CD4-positive, CD25-positive, alpha-beta regulatory T cell (primary cell): ENCODE data around the gene PPP1R3G. TPM values are rescaled to one million over a fixed set of nuclear protein-coding genes. Genes with fewer than 3 reads are reported as not detected.

ENCODE experiments used
- ATAC-seq, 2 donors: fragments of 150-1000 bp; cut with Tn5 transposase; one replicate each; pipeline ENCODE4 v1.10.0; 2021; ENCODE audit warnings: low read depth in 2 of 2, moderate number of reproducible peaks in 2 of 2, moderate library complexity in 1 of 2
- DNase-seq, 3 donors: peaks; one replicate each; pipeline versions ENCODE4 v3.0.0 to v3.0.0-alpha.2; 2012 to 2022; ENCODE audit warnings: mixed read lengths in 1 of 3
- H3K27ac ChIP-seq: one replicate; pipeline ENCODE4 v1.7.0; 2013; ENCODE audit warnings: mild to moderate bottlenecking, low read length; ENCODE audit not compliant: insufficient read depth, poor library complexity, severe bottlenecking
- H3K27me3 ChIP-seq: one replicate; pipeline ENCODE4 v1.7.0; 2013; ENCODE audit warnings: low read length; ENCODE audit not compliant: control insufficient read depth, insufficient read depth
- H3K36me3 ChIP-seq: one replicate; pipeline ENCODE4 v1.7.0; 2013; ENCODE audit warnings: mild to moderate bottlenecking, low read length, moderate library complexity; ENCODE audit not compliant: control insufficient read depth, insufficient read depth
- H3K4me1 ChIP-seq: 2 replicates; pipeline ENCODE4 v1.7.0; 2013; ENCODE audit warnings: mild to moderate bottlenecking, low read length; ENCODE audit not compliant: insufficient read depth, control insufficient read depth, poor library complexity, severe bottlenecking
- H3K4me3 ChIP-seq: one replicate; pipeline ENCODE4 v1.7.0; 2013; ENCODE audit warnings: low read depth, mild to moderate bottlenecking, low read length, moderate library complexity
- H3K9me3 ChIP-seq, 2 experiments: 1 replicate in 1 of 2; 2 replicates in 1 of 2; pipeline ENCODE4 v1.7.0; 2013; ENCODE audit warnings: low read length in 2 of 2, mild to moderate bottlenecking in 1 of 2, moderate library complexity in 1 of 2; ENCODE audit not compliant: control insufficient read depth in 2 of 2
- H3K27ac Mint-ChIP-seq, 3 donors: one replicate each; pipeline ENCODE4 v1.8.0; 2020 to 2022; ENCODE audit warnings: mild to moderate bottlenecking in 3 of 3, mixed read lengths in 3 of 3, moderate library complexity in 2 of 3
- H3K27me3 Mint-ChIP-seq: one replicate; pipeline ENCODE4 v1.8.0; 2022; ENCODE audit warnings: mild to moderate bottlenecking, mixed read lengths
- H3K36me3 Mint-ChIP-seq: one replicate; pipeline ENCODE4 v1.8.0; 2020; ENCODE audit warnings: mixed read lengths
- H3K4me1 Mint-ChIP-seq, 4 donors: one replicate each; pipeline ENCODE4 v1.8.0; 2020 to 2022; ENCODE audit warnings: mixed read lengths in 4 of 4, mild to moderate bottlenecking in 1 of 4
- H3K4me3 Mint-ChIP-seq, 4 donors: one replicate each; pipeline ENCODE4 v1.8.0; 2020 to 2022; ENCODE audit warnings: mild to moderate bottlenecking in 4 of 4, mixed read lengths in 4 of 4, moderate library complexity in 3 of 4
- H3K9me3 Mint-ChIP-seq, 7 donors: one replicate each; pipeline ENCODE4 v1.8.0; 2020 to 2022; ENCODE audit warnings: mixed read lengths in 7 of 7, mild to moderate bottlenecking in 3 of 7, moderate library complexity in 2 of 7
- polyA plus RNA-seq, 4 donors: library from polyadenylated mRNA; unstranded; fragments of 300-500 nt; fragmentation: Illumina TruSeq; gene quantifications; one replicate each; pipeline ENCODE4 v1.2.3, GENCODE V29; 2021
- total RNA-seq: library from RNA; stranded (reverse); gene quantifications from one replicate; pipeline ENCODE4 v1.2.3, GENCODE V29; 2022

PPP1R3G gene
- total and polyA plus RNA-seq, 5 donors from 2014 or later: 0.10 TPM; not detected in 4

DNA sequence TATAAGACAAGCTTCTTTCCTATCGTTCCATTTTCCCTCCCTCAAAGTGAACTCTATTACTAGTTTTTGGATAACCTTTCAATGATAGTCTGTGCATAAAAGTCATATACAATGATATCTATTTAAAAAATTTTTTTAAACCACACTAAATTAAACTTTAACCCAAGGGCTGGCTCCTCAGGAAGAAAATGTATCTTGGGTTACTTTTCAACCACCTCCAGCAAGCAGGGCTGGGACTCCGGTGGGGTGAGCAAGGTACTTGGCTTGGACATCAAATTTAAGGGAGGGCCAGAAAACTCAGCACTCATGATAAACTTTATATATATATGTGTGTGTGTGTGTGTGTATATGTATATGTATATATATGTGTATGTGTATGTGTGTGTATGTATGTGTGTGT lies 13.9 kb upstream of the PPP1R3G start:
- Mint-ChIP-seq H3K4me3 (no peak overlapping the region), H3K27ac (no peak overlapping the region), H3K36me3 (no peaks in the 10 kb centered on the region), H3K4me1 (peaks cover 0 to 10% (median 4%) of the 10 kb centered on the region in 4 donors), H3K9me3 (peaks cover 0 to 5% (median 0%) of the 10 kb centered on the region in 7 donors), H3K27me3 (peaks cover 18% of the 10 kb centered on the region)
- H3K4me1 ChIP-seq: no peaks in the 10 kb centered on the region
- no peak overlapping the region for H3K27ac ChIP-seq
- no peaks in the 10 kb centered on the region for H3K36me3 ChIP-seq
- ATAC-seq: no peak
- no peak overlapping the region for H3K4me3 ChIP-seq
- no peak for DNase-seq
- H3K27me3 ChIP-seq: peaks cover 6% of the 10 kb centered on the region
- H3K9me3 ChIP-seq: no peaks in the 10 kb centered on the region

- H3K4me1 Mint-ChIP-seq: peaks cover 0 to 10% (median 4%) of the 10 kb centered on the region in 4 donors
- Histone ChIP-seq H3K4me3 (no peak overlapping the region), H3K36me3 (no peaks in the 10 kb centered on the region), H3K27ac (no peak overlapping the region), H3K27me3 (peaks cover 6% of the 10 kb centered on the region), H3K4me1 (no peaks in the 10 kb centered on the region), H3K9me3 (no peaks in the 10 kb centered on the region)
- DNase-seq: peak in 1 of 3 donors; percentile 35
- peaks cover 18% of the 10 kb centered on the region for H3K27me3 Mint-ChIP-seq
- ATAC-seq: no peak
- no peaks in the 10 kb centered on the region for H3K36me3 Mint-ChIP-seq
- peaks cover 0 to 3% (median 0%) of the 10 kb centered on the region in 7 donors for H3K9me3 Mint-ChIP-seq
- no peak overlapping the region for H3K4me3 Mint-ChIP-seq
- H3K27ac Mint-ChIP-seq: no peak overlapping the region
Measured at GRCh38 chr6:5072440-5072839, 12.7 kb upstream of the PPP1R3G start.

DNA sequence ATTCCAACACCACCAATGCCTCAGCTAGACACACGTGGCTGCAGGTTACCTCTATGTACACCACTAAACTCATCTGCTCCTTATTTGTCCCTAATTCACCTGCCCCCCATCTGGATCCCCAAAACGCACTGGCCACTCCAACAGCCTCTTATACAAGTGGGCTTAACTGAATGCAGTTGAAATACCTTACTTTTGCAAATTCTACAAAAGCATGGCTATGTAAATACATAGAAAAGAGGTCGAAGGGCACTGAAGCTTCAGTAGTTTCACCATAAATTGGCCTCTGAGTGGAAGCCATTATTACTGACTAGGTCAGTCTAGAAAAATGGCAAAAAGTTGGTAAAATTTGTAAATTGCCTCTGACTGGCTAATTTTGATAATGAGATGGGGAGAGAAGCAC lies 11.1 kb upstream of the PPP1R3G start:
- Histone ChIP-seq H3K4me1 (no peaks in the 10 kb centered on the region), H3K4me3 (no peak overlapping the region), H3K9me3 (no peaks in the 10 kb centered on the region), H3K27ac (no peak overlapping the region), H3K36me3 (no peaks in the 10 kb centered on the region), H3K27me3 (peaks cover 6% of the 10 kb centered on the region)
- H3K4me1 Mint-ChIP-seq: peaks cover 0 to 10% (median 4%) of the 10 kb centered on the region in 4 donors
- H3K27me3 Mint-ChIP-seq: peaks cover 18% of the 10 kb centered on the region
- H3K36me3 Mint-ChIP-seq: no peaks in the 10 kb centered on the region
- no peak overlapping the region for H3K4me3 Mint-ChIP-seq
- H3K9me3 Mint-ChIP-seq: peaks cover 0 to 3% (median 0%) of the 10 kb centered on the region in 7 donors
- H3K27ac Mint-ChIP-seq: no peak overlapping the region
- no peak for ATAC-seq
- DNase-seq: no peak

- Mint-ChIP-seq H3K27ac (no peak overlapping the region), H3K27me3 (peaks cover 26% of the 10 kb centered on the region), H3K4me3 (no peak overlapping the region), H3K4me1 (peaks cover 0 to 7% (median 4%) of the 10 kb centered on the region in 4 donors), H3K36me3 (no peaks in the 10 kb centered on the region), H3K9me3 (peaks cover 0 to 5% (median 0%) of the 10 kb centered on the region in 7 donors)
- DNase-seq (no peak), ATAC-seq (no peak)
- H3K9me3 ChIP-seq: no peaks in the 10 kb centered on the region
- H3K36me3 ChIP-seq: no peaks in the 10 kb centered on the region
- H3K4me1 ChIP-seq: no peaks in the 10 kb centered on the region
- no peak overlapping the region for H3K4me3 ChIP-seq
- H3K27ac ChIP-seq: no peak overlapping the region
- peaks cover 6% of the 10 kb centered on the region for H3K27me3 ChIP-seq
Measured at GRCh38 chr6:5076931-5077330, 8.2 kb upstream of the PPP1R3G start.

- Histone ChIP-seq H3K4me1 (no peaks in the 10 kb centered on the region), H3K36me3 (no peaks in the 10 kb centered on the region), H3K27ac (no peak overlapping the region), H3K27me3 (peaks cover 6% of the 10 kb centered on the region), H3K9me3 (no peaks in the 10 kb centered on the region), H3K4me3 (no peak overlapping the region)
- Mint-ChIP-seq H3K27ac (no peak overlapping the region), H3K4me3 (no peak overlapping the region), H3K9me3 (peaks cover 0 to 5% (median 1%) of the 10 kb centered on the region in 7 donors), H3K27me3 (peaks cover 32% of the 10 kb centered on the region), H3K4me1 (no peaks in the 10 kb centered on the region), H3K36me3 (no peaks in the 10 kb centered on the region)
- ATAC-seq (no peak), DNase-seq (peak in 1 of 3 donors; percentile 16)
Measured at GRCh38 chr6:5078121-5078669, 6.9 kb upstream of the PPP1R3G start.

DNA sequence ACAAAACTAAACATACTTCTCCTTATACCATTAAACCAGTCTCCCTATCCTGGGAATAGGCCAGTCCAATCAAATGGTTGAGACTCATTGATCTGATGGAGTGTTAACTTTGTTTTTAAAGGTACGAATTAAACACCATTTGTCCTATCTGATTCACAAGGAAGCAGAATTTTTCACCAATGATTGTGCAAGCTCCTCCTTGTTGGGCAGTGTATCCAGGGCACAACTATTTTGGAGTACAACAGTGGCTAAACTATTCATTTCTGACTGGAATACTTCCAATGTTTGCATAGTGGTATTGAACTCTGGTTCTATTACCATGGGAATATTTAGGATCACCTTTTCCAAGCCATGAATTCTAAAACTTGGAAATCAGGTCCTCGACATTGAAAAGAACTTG lies 5.4 kb upstream of the PPP1R3G start:
- Mint-ChIP-seq H3K27me3 (peaks cover 34% of the 10 kb centered on the region), H3K4me1 (peaks cover 0 to 8% (median 0%) of the 10 kb centered on the region in 4 donors), H3K4me3 (no peak overlapping the region), H3K36me3 (no peaks in the 10 kb centered on the region), H3K27ac (no peak overlapping the region), H3K9me3 (peaks cover 0 to 6% (median 1%) of the 10 kb centered on the region in 7 donors)
- no peaks in the 10 kb centered on the region for H3K9me3 ChIP-seq
- H3K36me3 ChIP-seq: no peaks in the 10 kb centered on the region
- H3K27me3 ChIP-seq: peaks cover 7% of the 10 kb centered on the region
- H3K4me1 ChIP-seq: no peaks in the 10 kb centered on the region
- no peak overlapping the region for H3K4me3 ChIP-seq
- DNase-seq (no peak), ATAC-seq (no peak)
- no peak overlapping the region for H3K27ac ChIP-seq

DNA sequence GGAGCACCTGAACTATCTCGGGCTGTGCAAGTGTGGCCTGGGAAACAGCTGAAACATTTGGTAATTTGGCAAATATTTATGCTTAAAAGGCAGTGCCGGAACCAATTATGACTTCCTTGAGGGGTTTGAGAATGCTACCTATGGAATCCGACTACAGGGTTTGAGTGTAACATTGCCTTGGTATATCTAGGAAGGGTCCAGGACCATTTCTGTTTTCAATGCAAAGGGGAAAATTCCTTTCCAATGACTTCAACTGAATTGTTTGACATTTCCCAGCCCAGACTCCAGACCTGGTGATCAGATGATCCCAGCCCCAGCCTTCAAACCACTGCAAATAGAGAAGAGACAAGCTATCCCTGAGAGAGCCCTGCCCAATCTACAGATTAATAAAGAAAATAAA lies 4.6 kb upstream of the PPP1R3G start:
- no peak overlapping the region for H3K27ac ChIP-seq
- Mint-ChIP-seq H3K4me1 (peaks cover 0 to 10% (median 0%) of the 10 kb centered on the region in 4 donors), H3K36me3 (no peaks in the 10 kb centered on the region), H3K27me3 (peaks cover 34% of the 10 kb centered on the region), H3K4me3 (no peak overlapping the region), H3K27ac (no peak overlapping the region), H3K9me3 (peaks cover 0 to 6% (median 0%) of the 10 kb centered on the region in 7 donors)
- no peaks in the 10 kb centered on the region for H3K36me3 ChIP-seq
- peaks cover 4% of the 10 kb centered on the region for H3K27me3 ChIP-seq
- no peaks in the 10 kb centered on the region for H3K9me3 ChIP-seq
- ATAC-seq (no peak), DNase-seq (no peak)
- H3K4me3 ChIP-seq: no peak overlapping the region
- H3K4me1 ChIP-seq: peaks cover 4% of the 10 kb centered on the region

DNA sequence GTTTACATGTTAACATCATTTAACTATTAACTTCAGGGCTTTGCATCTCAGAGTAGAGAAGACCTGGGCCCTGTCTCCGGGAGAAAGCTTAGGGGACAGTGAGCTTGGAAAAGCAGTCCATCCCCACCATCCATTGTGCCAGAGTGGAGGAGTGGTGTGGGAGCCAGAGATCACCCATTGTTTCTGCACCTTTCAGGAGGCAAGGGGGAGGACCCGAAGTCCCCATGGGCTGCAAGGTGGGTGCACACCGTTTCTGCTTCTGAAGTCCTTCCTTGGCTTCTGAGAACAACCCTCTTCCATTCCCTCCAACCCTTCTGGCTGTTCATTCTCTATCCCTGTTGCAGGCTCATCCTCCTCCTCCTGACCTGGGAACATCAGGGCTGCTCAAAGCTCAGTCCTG lies 4.0 kb upstream of the PPP1R3G start:
- Histone ChIP-seq H3K27me3 (peaks cover 4% of the 10 kb centered on the region), H3K36me3 (no peaks in the 10 kb centered on the region), H3K4me3 (no peak overlapping the region), H3K27ac (no peak overlapping the region), H3K4me1 (peaks cover 4% of the 10 kb centered on the region), H3K9me3 (no peaks in the 10 kb centered on the region)
- ATAC-seq (no peak), DNase-seq (no peak)
- no peak overlapping the region for H3K4me3 Mint-ChIP-seq
- H3K27ac Mint-ChIP-seq: no peak overlapping the region
- H3K4me1 Mint-ChIP-seq: peaks cover 0 to 10% (median 0%) of the 10 kb centered on the region in 4 donors
- no peaks in the 10 kb centered on the region for H3K36me3 Mint-ChIP-seq
- peaks cover 0 to 6% (median 0%) of the 10 kb centered on the region in 7 donors for H3K9me3 Mint-ChIP-seq
- peaks cover 35% of the 10 kb centered on the region for H3K27me3 Mint-ChIP-seq
